GM10266 (cell line): ENCODE data around the gene CH25H.

Source experiments
- DNase-seq: peaks from one replicate; pipeline ENCODE4 v3.0.0; 2012; ENCODE audit errors: extremely low spot score
- TF ChIP-seq, protein P1 (sequence below): IDR thresholded peaks from 2 replicates; pipeline ENCODE4 v1.5.1; 2012; ENCODE audit warnings: mild to moderate bottlenecking, low read depth; ENCODE audit not compliant: control insufficient read depth, insufficient read depth; ENCODE audit errors: missing control alignments

The CH25H gene

DNA sequence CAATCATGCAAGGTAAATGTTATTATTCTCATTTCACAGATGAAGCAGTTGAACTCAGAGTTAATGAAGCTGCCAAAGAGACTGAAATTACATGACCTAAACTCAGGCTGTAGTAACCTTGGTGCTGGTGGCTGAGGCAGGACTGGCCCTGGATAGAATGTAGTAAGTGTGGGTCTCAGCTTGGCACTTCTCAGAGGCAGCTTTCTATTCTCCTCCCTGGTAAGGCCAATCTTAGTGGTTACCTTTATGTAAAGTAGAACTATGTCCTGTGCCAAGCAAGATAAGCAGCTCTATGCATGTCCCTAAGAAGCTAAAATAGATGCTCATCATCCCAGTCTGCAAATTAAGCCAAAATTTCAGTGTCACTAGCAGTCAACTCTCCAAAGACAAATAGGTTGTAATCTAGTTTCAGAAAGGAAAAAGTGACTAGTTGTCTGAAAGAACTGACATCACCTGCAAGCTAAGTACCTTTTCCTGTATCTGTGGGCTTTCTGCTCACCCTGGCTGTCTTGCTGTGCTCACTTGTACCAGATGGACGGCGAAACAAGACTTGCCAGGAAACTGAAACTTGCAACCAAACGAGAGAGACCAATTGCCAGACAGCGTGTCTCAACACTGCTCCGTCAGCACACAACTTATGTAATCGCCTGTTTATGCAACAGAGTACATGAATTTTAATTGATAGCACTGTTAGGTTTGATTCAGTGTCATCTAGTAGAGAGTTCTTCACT is 43.7 kb downstream of the CH25H start:
- peak; percentile 46 for DNase-seq
- TF ChIP-seq, protein P1, sequence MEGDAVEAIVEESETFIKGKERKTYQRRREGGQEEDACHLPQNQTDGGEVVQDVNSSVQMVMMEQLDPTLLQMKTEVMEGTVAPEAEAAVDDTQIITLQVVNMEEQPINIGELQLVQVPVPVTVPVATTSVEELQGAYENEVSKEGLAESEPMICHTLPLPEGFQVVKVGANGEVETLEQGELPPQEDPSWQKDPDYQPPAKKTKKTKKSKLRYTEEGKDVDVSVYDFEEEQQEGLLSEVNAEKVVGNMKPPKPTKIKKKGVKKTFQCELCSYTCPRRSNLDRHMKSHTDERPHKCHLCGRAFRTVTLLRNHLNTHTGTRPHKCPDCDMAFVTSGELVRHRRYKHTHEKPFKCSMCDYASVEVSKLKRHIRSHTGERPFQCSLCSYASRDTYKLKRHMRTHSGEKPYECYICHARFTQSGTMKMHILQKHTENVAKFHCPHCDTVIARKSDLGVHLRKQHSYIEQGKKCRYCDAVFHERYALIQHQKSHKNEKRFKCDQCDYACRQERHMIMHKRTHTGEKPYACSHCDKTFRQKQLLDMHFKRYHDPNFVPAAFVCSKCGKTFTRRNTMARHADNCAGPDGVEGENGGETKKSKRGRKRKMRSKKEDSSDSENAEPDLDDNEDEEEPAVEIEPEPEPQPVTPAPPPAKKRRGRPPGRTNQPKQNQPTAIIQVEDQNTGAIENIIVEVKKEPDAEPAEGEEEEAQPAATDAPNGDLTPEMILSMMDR: no peak

DNA sequence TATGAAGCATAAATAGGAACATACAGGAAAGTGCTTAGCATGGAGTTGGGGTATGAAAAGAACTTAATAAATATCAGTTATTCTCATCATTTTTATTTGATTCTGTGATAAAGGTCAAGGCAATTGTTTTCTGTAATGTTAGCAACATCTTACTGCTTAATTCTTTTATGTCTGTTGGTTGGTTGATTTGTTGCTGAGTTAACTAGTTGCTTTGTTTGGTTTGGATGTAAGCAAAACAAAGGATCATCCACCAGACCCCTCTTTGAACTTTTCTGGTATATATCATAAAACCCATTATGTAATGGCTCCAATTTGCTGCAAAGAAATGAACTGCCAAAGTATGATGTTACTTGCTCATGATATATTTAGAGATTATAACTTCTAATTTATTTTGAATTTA is 44.5 kb downstream of the CH25H start:
- DNase-seq: no peak
- TF ChIP-seq, protein P1: no peak

DNA sequence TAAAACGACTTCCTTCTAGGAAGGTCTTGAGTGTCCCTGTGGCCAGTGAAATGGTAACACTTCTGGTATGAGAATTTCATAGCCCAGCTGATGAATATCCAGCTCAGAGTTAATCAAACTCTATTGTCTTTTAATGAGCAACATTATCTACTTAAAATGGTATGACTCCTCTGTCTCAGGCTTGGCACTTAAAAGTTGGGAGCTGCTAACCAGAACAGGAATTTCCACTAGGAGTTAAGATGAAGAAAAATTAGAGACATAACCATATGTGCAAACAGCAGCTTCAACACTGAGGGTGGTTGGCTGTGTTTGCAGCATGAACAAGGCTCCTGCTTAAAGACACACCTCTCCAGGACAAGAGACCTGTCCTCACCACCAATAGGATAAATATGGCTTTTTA is 46.8 kb downstream of the CH25H start:
- TF ChIP-seq, protein P1: no peak
- DNase-seq: no peak

DNA sequence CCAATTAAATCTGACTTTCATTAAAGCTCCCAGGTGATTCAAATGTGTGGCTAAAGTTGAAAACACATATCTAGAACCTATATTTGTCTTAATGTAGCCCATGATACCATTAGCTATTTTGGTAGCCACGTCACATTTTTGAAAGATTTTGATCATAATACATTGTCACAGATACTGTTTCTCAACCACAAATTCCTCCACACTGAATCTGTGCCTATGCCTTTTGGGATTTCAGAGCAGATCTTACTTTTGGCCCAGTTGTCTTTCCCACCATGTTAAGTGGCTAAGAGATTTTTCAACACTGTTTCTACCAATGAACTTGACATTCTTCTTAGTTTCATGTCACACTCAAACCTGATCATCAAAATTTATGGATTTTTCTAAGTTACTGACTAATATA is 47.4 kb downstream of the CH25H start:
- TF ChIP-seq, protein P1: no peak
- no peak for DNase-seq

DNA sequence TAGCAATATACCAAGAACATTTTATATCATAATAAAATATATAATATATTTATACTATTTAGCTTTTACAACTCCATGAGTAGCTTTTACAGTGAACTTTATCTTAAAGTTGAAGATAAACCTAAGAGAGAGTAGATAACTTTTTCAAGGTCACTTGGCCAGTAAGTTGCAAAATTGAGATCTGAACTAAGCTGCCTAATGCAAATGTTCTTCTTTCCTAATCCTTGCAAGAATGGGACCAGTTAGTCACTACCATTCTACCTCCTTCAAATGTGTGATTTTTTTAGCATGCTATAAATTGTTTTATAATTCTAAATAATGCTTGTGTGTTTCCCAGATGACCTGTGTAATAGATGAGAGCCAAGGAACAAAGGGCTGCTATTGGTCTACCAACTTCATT is 47.8 kb downstream of the CH25H start:
- TF ChIP-seq, protein P1: no peak
- no peak for DNase-seq

DNA sequence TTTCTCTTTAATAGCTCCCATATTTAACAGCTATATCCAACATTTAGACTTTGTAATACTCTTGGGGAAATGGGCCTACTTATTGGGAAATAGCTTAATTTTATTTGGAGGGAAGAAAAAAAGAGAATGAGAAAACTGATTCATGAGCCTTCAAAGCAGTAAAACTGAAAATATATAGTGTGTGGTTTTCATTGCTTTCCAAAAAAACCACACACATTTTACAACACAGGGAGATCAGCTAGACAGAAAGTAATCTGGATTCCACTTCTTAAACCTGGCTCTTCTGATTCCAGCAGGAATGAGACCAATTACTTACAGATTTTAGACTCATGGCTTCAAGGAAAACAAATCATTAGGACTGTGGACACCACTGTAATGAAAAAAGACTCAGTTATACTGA is 48.7 kb downstream of the CH25H start:
- TF ChIP-seq, protein P1: no peak
- no peak for DNase-seq

DNA sequence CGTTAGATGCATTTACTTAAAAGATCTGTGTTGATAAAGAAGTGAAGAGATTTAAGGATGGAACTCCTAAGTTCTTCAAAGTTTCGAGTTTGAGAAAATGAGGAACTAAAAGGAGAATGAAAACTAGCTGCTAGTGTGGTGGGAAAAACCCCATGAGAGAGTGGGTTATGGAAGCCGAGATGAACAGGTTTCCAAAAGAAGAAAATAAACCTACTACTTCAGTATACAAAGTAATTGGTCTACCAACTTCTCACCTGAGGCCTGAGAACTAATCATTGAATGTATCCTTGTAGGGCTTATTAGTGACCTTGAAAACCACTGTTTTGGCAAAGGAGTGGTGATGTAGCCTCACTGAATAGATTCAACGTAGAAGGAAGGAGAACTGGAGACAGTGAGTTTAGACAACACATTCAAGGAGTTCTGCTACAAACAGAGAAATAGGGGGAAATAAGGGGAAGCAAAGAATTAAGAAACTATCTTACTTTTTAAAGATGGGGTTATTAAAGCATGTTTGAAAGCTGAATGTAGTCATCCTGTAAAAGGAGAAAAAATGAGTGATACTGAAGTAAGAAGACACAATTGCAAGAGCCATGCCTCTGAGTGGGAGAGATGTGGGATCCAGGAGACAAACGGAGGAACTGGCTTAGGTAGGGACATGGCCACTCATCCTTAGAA is 50.8 kb downstream of the CH25H start:
- peak; percentile 4 for DNase-seq
- TF ChIP-seq, protein P1: no peak
